ENCODE results near the gene SWAP70.

DNA sequence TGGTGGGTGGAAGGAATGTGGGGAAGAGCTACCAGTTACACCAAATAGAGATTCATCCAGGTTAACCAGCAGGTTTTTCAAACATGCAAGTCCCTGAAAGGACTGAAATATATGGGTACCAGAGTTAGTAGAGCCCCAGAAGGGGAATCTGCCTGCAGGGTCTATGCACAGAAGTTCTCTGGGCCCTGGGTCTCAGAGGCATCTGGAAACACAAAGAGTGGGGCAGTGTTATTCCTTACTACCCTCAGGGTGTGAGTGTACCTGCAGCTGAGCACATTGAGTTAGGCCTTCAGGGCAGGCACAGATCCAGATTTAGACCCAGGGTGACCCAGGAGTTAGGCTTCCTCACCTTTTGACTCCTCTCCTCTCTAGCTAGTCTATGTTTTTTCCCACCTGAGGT lies 43.9 kb upstream of the SWAP70 start:
- TF ChIP-seq, protein P1, sequence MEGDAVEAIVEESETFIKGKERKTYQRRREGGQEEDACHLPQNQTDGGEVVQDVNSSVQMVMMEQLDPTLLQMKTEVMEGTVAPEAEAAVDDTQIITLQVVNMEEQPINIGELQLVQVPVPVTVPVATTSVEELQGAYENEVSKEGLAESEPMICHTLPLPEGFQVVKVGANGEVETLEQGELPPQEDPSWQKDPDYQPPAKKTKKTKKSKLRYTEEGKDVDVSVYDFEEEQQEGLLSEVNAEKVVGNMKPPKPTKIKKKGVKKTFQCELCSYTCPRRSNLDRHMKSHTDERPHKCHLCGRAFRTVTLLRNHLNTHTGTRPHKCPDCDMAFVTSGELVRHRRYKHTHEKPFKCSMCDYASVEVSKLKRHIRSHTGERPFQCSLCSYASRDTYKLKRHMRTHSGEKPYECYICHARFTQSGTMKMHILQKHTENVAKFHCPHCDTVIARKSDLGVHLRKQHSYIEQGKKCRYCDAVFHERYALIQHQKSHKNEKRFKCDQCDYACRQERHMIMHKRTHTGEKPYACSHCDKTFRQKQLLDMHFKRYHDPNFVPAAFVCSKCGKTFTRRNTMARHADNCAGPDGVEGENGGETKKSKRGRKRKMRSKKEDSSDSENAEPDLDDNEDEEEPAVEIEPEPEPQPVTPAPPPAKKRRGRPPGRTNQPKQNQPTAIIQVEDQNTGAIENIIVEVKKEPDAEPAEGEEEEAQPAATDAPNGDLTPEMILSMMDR (conservative IDR thresholded peaks at IDR 0.05; ENCODE audit: low read depth, low read length) = no peak
- TF ChIP-seq EZH2phosphoT487 (IDR thresholded peaks at IDR 0.05; ENCODE audit: borderline replicate concordance, low read length) = no peak
- TF ChIP-seq EZH2 (IDR thresholded peaks at IDR 0.05; ENCODE audit: low read length, unreplicated experiment) = no peak

Data from PC-3 (cell line).